NCI-H2081 (cell line): ENCODE results near the gene ARID1B.
"Not testable (repeated sequence)": the region's sequence is repeated elsewhere in the genome, so short reads cannot be mapped to it uniquely, and the experiment has no call there.

Source experiments
- DNase-seq, 2 experiments: peaks; one replicate each; lab custom pipeline; 2025; lab: John Stamatoyannopoulos, UW

Gene ARID1B

GRCh38 chr6:157134402-157135047, 357.3 kb downstream of the ARID1B start:
- no peak for DNase-seq

DNA sequence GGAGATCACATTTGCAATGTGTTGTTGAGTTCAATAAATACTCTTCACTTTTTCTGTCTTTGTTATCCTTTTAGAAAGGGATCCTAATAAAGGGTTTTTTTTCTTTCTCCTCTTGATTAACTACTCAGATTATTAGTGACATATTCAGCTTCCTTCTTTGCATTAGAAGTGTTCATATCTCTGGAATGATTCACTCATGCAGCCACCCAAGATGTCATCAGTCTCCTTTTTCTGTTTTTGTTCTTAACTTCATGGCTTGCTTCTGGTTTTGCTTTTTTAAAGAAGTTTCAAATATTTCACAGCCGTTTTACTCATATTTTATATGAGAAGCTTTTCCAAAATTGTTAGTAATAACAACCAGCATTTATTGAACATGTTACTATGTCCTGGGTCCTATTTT, 358.5 kb downstream of the ARID1B start:
- no peak for DNase-seq

DNA sequence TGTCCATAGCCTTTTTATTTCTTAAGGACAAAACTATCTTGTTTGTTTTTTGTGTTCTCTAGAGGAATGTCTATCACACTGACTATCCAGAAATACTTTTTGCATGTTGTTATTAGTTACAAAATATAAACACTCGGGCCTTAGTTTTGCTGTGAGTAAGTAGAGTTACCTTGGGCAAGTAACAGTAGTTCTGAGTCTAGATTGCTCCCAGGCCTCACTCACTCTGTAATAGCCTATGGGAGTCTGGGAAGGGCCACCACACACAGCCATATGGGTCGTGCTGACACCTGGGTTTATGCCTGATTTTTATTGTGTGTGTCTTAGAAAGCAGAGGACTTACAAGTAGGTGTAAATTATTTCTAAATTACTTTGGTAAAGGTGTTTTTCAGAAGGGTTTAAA, 360.3 kb downstream of the ARID1B start:
- DNase-seq = no peak

DNA sequence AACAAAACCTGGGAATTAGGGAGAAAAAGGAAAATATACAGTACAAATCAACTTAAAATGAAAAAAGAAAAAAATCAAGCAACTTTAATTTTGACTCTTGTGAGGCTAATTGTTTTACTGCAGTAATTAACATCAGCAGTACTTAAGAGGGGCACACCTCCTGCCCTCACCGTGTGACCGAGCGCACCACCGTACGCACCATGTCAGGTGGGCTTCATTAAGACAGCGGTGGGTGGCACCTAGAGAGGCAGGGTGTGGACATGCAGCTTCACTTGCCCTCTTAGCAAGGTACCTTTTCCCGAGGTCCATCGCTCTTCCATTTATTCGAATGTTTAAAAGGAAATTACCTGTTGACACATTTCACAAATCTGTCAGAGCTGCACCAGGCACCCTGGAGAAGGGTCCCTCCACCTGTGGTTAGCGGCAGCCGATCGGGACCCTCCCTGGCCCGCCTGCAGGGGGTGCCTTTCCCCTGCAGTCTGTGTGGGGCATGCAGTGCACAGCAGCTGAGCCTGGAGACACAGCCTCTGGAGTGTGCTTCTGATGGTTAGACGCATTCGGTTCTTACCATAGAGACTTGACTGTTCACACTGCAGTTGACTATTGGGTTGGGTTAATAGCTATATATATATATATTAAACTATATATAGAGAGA, 362.0 kb downstream of the ARID1B start:
- no peak for DNase-seq

DNA sequence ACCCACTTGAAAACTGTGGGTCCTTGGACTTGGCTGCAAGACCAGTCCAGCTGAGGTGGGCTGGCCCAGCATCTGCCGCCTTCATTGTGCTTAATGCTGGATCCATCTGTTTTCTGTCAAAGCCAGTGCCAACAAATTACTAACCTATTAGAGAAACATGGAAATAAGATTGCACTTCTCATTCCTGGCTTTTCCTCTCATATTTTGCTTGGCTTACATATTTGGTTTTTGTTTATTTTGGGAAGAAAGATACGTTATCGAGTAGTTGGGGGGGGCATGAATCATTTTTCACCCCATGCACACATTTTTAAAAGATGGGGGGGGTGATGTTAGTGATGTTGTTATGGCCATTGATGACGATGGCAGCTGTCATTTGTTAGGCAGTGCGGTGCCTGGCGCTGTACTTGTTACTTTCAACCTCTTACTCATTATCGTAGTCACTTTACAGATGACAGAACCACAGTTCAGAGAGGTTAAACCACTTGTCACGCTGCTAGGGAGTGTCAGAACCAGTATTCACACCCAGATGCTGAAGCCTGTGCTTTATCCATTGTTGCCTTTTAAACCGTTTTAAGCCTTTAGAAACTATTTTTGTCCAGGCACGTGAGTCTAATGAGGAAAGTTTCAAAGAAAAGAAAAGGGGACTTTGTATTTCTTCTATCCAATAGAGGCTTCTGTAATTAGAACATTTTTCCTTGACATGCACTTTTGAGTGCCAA, 366.2 kb downstream of the ARID1B start:
- DNase-seq = peak; percentile 30 to 44

- DNase-seq = no peak
These were observed 367.0 kb downstream of the ARID1B start for GRCh38 chr6:157143890-157144798.

DNA sequence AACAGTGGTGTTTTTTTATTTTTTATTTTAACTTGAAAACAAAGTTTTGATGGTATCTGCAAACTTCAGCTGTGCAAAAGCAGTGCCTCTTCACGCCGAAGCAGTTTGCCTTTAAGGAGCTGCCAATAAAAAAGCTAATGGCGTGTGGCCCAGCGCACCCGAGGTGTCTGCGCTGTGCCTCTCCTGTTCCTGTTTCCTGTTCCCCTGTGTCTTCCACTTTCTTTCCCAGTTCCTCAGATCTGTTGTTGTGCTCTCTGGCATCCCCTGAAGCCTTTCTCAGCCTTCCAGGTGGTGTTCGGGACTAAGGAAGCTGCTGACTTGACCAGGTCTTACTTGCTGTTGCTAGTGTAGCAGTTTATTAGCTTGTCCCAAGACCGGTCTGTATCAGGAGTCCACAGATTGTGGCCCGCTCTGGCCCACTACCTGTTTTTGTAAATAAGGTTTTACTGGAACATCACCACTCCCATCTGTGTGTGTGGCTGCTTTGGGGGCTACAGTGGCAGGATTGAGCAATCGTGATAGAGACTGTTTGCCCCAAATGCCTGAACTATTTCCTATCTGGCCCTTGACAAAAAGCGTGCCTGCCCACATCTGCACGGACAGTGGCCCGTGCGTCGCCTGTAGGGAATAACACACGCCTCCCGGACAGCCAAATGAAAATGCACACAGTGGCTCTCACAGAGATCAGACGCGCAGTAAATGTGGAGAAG, 367.8 kb downstream of the ARID1B start:
- DNase-seq = no peak

- no peak for DNase-seq
These were observed 368.6 kb downstream of the ARID1B start for GRCh38 chr6:157145656-157146285.

- DNase-seq = not testable (repeated sequence)
These were observed 370.2 kb downstream of the ARID1B start for GRCh38 chr6:157147054-157148026.

GRCh38 chr6:157148391-157149323, 371.5 kb downstream of the ARID1B start:
- peak; percentile 80 to 90 for DNase-seq

- no peak for DNase-seq
These were observed 372.9 kb downstream of the ARID1B start for GRCh38 chr6:157150076-157150475.

GRCh38 chr6:157151029-157151428, 373.9 kb downstream of the ARID1B start:
- no peak for DNase-seq

- no peak for DNase-seq
These were observed 374.8 kb downstream of the ARID1B start for GRCh38 chr6:157151989-157152388.

- DNase-seq = no peak
These were observed 375.4 kb downstream of the ARID1B start for GRCh38 chr6:157152556-157152955.

GRCh38 chr6:157155804-157156203, 378.6 kb downstream of the ARID1B start:
- no peak for DNase-seq

GRCh38 chr6:157157258-157157657, 380.1 kb downstream of the ARID1B start:
- peak; percentile 9 to 51 for DNase-seq

DNA sequence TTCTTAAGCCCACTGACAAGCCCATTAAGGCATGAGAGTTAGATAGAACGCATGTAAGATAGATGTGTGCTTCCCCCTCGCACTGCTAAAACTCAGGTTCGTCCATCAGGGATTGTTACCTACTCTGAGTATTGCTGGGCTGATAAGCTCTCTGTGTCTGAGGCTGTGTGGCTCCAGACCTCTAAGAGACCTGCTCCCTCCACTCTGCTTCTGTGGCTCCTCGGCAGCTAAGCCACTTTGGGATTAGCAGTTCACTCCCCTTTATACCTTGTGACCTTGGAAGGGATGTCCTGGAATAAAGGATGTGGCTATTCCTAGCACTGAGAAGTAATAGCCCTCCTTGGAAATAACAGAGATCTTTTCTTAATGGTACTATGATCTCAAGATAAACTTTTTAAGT, 381.3 kb downstream of the ARID1B start:
- DNase-seq = no peak

DNA sequence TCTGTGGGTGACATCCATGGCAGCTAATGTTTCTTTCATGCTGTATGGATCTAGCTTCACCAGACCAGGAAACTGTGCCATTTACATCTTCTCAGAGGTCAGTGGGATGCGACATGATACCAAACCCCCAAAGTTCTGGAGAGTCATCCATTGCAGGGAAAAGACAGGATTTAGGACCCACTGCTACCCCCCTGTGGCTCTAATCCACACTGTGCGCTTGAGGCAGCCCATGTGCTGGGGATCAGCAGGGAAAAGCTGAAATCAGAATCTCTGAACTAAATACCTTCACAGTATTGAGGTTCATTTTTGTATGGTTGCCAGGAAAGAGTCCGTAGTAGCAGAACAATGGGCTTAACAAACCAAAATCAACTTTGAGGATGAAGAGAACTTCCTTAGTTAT, 381.7 kb downstream of the ARID1B start:
- no peak for DNase-seq

DNA sequence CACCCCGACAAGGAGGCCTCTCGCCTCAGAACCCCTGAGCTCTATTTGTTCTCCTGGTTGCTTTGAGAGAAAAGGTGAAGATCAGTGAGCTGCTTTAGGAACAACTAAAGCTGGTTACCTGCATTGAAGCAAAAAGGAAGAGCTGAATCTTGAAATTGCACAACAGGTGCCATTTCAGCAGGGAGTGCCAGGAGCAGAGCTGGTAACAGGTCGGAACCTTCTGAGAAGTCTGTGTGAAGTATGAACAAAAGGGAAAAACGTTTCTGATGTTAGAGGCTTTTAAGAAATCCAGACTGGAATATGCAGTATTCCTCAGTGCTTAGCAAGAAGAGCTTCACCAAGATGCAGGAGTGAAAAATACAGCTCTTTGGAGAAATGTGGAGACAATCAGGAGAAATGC, 382.2 kb downstream of the ARID1B start:
- DNase-seq = no peak
